RWPE1 (cell line): Measurements from ENCODE around the gene ZNF362.

Experiments
- CTCF ChIA-PET: fragments of 350-600 bp; sonication (Branson Sonifier 250); formaldehyde crosslinking; extraction: SDS; loops from one replicate; lab custom pipeline; 2021; lab: Yijun Ruan, JAX
- POLR2A ChIA-PET: fragments of 400-600 bp; formaldehyde crosslinking; extraction: SDS; loops from one replicate; lab custom pipeline; 2020; ENCODE audit warnings: antibody characterized with exemption; ENCODE audit not compliant: low non-redundant PET; lab: Yijun Ruan, JAX
- DNase-seq: peaks from one replicate; pipeline ENCODE4 v3.0.0; 2012; ENCODE audit warnings: low spot score
- H3K27ac ChIP-seq: fragments of 450-650 bp; 2 replicates; pipeline ENCODE4 v1.5.1; 2017
- CTCF ChIP-seq: fragments of 450-650 bp; conservative IDR thresholded peaks from 2 replicates; pipeline ENCODE4 v1.5.1; 2017; ENCODE audit warnings: low read depth, mild to moderate bottlenecking

Gene ZNF362

GRCh38 chr1:33332881-33333280, 76.6 kb downstream of the ZNF362 start:
- DNase-seq: no peak
- CTCF ChIA-PET: interaction anchor here (0.7 kb wide), 1 partner anchor 123 kb away, joined by 3 read pairs; no protein-coding TSS in a partner anchor
- H3K27ac ChIP-seq: peak overlapping the region; percentile 70
- TF ChIP-seq CTCF: no peak
- POLR2A ChIA-PET: no interaction called here

GRCh38 chr1:33334081-33334552, 77.8 kb downstream of the ZNF362 start:
- TF ChIP-seq CTCF: no peak
- peak overlapping the region; percentile 40 for H3K27ac ChIP-seq
- ChIA-PET CTCF (interaction anchor here (0.8 kb wide), 1 partner anchor 39 kb away, joined by 3 read pairs; no protein-coding TSS in a partner anchor), POLR2A (no interaction called here)
- DNase-seq: no peak

DNA sequence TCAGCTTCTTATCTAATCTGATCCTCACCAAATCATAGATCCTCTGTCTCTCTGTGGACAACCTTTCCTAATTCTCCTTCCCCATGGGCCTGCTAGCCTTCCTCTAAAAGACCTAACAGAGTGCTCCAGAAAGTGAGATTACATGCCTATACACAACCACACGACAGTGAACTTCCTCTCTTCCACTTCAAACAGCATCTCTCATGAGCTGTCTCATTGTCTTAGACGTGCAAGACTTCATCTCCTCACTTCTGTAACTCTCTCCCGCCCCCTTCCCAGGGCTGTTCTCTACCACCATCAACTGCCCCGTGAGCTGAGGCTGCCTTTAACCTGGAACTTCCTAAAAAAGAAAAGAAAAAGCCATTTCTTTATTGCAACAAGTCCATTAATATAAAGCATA, 78.7 kb downstream of the ZNF362 start:
- ChIA-PET POLR2A (interaction anchor here (0.8 kb wide), 1 partner anchor 15 kb away, joined by 3 read pairs; no protein-coding TSS in a partner anchor), CTCF (interaction anchor here (0.8 kb wide), 1 partner anchor 40 kb away, joined by 3 read pairs; no protein-coding TSS in a partner anchor)
- no peak overlapping the region for H3K27ac ChIP-seq
- no peak for DNase-seq
- no peak for TF ChIP-seq CTCF

DNA sequence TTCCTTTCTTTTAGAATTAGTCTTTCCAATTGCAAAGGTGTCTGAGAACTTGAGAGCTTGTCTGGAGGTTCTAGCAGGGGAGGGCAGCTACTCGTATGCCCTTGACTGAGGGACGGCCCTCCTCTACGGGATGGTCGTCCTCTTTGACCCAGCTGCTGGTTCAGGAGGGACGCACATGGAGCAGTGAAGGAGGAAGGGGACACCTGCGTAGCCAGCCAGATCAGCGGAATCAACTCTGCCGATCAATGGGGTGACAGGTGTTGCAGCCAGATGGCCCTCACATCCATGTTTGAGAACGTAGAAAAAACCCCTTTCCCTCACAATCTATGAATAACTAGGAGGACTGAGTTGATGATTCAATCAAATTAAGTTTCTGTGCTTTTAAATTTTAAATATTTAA, 80.3 kb downstream of the ZNF362 start:
- POLR2A ChIA-PET: no interaction called here
- DNase-seq: no peak
- peak overlapping the region; percentile 53 for H3K27ac ChIP-seq
- CTCF ChIA-PET: no interaction called here
- no peak for TF ChIP-seq CTCF

DNA sequence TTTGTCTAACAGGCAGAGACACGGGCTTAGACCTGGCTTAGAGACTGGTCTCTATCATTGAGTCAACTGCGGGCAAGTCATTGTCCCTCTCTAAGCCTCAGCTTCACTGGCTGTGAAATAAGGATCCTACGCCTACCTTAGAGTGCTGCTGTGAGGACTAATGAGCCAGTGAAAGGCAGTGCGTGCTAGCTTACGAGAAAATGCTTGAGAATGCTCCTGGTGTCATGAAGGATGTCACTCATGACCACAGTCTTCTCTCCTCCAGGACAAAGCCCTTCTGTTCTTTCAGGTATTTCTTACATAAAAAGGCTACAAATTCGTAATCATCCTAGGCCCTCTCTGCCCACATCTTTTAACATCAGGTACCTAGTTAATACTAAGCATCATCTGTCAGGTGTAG, 81.1 kb downstream of the ZNF362 start:
- no peak for DNase-seq
- no peak for TF ChIP-seq CTCF
- no peak overlapping the region for H3K27ac ChIP-seq
- POLR2A ChIA-PET: no interaction called here
- CTCF ChIA-PET: no interaction called here

DNA sequence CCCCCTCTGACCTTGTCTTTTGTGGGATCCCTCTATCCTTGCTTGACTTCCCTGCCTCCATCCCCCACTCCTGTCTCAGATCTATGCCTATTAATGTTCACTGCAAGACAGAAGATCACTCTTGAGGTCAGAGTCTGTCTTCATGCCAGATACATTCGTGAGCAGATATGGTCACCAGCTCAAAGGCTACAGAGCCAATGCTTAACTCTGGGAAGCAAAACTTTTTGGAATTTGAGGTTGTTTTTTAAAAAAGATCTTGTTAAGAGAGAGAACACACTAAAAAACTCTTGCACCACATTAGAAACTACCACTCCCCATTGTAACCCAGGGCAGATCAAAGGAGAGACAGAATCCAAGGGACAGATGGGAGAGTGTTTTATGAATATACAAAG, 81.8 kb downstream of the ZNF362 start:
- DNase-seq: no peak
- ChIA-PET CTCF (no interaction called here), POLR2A (no interaction called here)
- TF ChIP-seq CTCF: no peak
- peak overlapping the region; percentile 86 for H3K27ac ChIP-seq
